Astrocyte (in vitro differentiated cells and primary cell): Measurements from ENCODE around the gene THOC6. TPM values are rescaled to one million over a fixed set of nuclear protein-coding genes. Genes with fewer than 3 reads are reported as not detected.
A peak's percentile ranks its signal among the peaks of the same experiment; 100 is the strongest.

ENCODE experiments used
- DNase-seq: peaks from one replicate; pipeline ENCODE4 v3.0.0-alpha.2; 2010; ENCODE audit warnings: low read depth
- FAIRE-seq: peaks from 2 replicates; lab custom pipeline; 2011; peaks lifted over from hg19 to GRCh38; lab: Jason Lieb, UNC
- H2AFZ ChIP-seq: 2 replicates; pipeline ENCODE4 v1.6.0; 2012; ENCODE audit warnings: low read depth, low read length, inconsistent platforms
- H3K27ac ChIP-seq: 2 replicates; pipeline ENCODE4 v1.5.1; 2011; ENCODE audit warnings: low read depth, low read length, inconsistent platforms
- H3K27me3 ChIP-seq: 2 replicates; pipeline ENCODE4 v1.6.0; 2011; ENCODE audit warnings: low read length, inconsistent platforms; ENCODE audit not compliant: insufficient read depth
- H3K36me3 ChIP-seq: 2 replicates; pipeline ENCODE4 v1.5.1; 2011; ENCODE audit warnings: low read length, inconsistent platforms; ENCODE audit not compliant: insufficient read depth
- H3K4me1 ChIP-seq: 2 replicates; pipeline ENCODE4 v1.5.1; 2011; ENCODE audit warnings: low read length, inconsistent platforms; ENCODE audit not compliant: insufficient read depth
- H3K4me2 ChIP-seq: 2 replicates; pipeline ENCODE4 v1.6.0; 2012; ENCODE audit warnings: low read length, inconsistent platforms
- H3K4me3 ChIP-seq: 2 replicates; pipeline ENCODE4 v1.5.1; 2011; ENCODE audit warnings: low read depth, mild to moderate bottlenecking, low read length, inconsistent platforms; ENCODE audit not compliant: insufficient read depth
- H3K79me2 ChIP-seq: 2 replicates; pipeline ENCODE4 v1.6.0; 2012; ENCODE audit warnings: mild to moderate bottlenecking, low read length, inconsistent platforms; ENCODE audit not compliant: insufficient read depth
- H3K9ac ChIP-seq: 2 replicates; pipeline ENCODE4 v1.6.0; 2012; ENCODE audit warnings: mild to moderate bottlenecking, low read length, inconsistent platforms
- H3K9me3 ChIP-seq: 2 replicates; pipeline ENCODE4 v1.5.1; 2012; ENCODE audit warnings: low read depth, mild to moderate bottlenecking, low read length, inconsistent platforms; ENCODE audit not compliant: insufficient read depth
- H4K20me1 ChIP-seq: 2 replicates; pipeline ENCODE4 v1.6.0; 2012; ENCODE audit warnings: low read length, inconsistent platforms; ENCODE audit not compliant: insufficient read depth
- H3K27ac Mint-ChIP-seq: one replicate; pipeline ENCODE4 v1.8.0; 2021; ENCODE audit warnings: mild to moderate bottlenecking, mixed read lengths; ENCODE audit not compliant: unreplicated experiment
- H3K27me3 Mint-ChIP-seq: one replicate; pipeline ENCODE4 v1.8.0; 2021; ENCODE audit warnings: low read depth, mixed read lengths; ENCODE audit not compliant: unreplicated experiment
- H3K36me3 Mint-ChIP-seq: one replicate; pipeline ENCODE4 v1.8.0; 2021; ENCODE audit warnings: low read depth, mixed read lengths; ENCODE audit not compliant: unreplicated experiment
- H3K4me1 Mint-ChIP-seq: one replicate; pipeline ENCODE4 v1.8.0; 2021; ENCODE audit warnings: low read depth, mixed read lengths; ENCODE audit not compliant: unreplicated experiment
- H3K4me3 Mint-ChIP-seq: one replicate; pipeline ENCODE4 v1.8.0; 2021; ENCODE audit warnings: mild to moderate bottlenecking, moderate library complexity, mixed read lengths; ENCODE audit not compliant: unreplicated experiment
- H3K9me3 Mint-ChIP-seq: one replicate; pipeline ENCODE4 v1.8.0; 2021; ENCODE audit warnings: mild to moderate bottlenecking, mixed read lengths; ENCODE audit not compliant: unreplicated experiment
- CTCF ChIP-seq: IDR thresholded peaks from 2 replicates; pipeline ENCODE4 v1.5.1; 2011; ENCODE audit warnings: low read depth, mild to moderate bottlenecking, inconsistent platforms, low read length, moderate library complexity; ENCODE audit not compliant: insufficient read depth
- EZH2 ChIP-seq: IDR thresholded peaks from 2 replicates; pipeline ENCODE4 v1.6.1; 2012; ENCODE audit warnings: mild to moderate bottlenecking, low read length, inconsistent platforms; ENCODE audit not compliant: insufficient read depth
- total RNA-seq: library from RNA; stranded (reverse); gene quantifications from 2 replicates; pipeline ENCODE4 v1.2.1, GENCODE V29; 2021

THOC6 gene
- total RNA-seq, 1 donor from 2014 or later, result 22.3 TPM

GRCh38 chr16:3012828-3013420 lies 10.9 kb upstream of the THOC6 start, which contains the start of gene CLDN9:
Gene CLDN9 (plus strand): TSS chr16:3012923. CDS start chr16:3013363, 440 bp downstream.
- DNase-seq, result no peak
- Histone ChIP-seq H3K9ac (no peak within 1 kb of the TSS), H3K4me1 (peaks cover 23% of the 10 kb centered on the region), H4K20me1 (peaks cover 5% of the 10 kb centered on the region), H3K27me3 (peaks cover 34% of the 10 kb centered on the region), H2AFZ (no peak within 1 kb of the TSS), H3K9me3 (no peaks in the 10 kb centered on the region), H3K79me2 (no peaks in the 10 kb centered on the region), H3K36me3 (no peaks in the 10 kb centered on the region), H3K4me2 (no peak within 1 kb of the TSS), H3K4me3 (no peak within 1 kb of the TSS), H3K27ac (no peak within 1 kb of the TSS)
- Mint-ChIP-seq H3K36me3 (peaks cover 3% of the 10 kb centered on the region), H3K27ac (no peak within 1 kb of the TSS), H3K9me3 (no peaks in the 10 kb centered on the region), H3K4me3 (no peak within 1 kb of the TSS), H3K4me1 (peaks cover 20% of the 10 kb centered on the region), H3K27me3 (no peaks in the 10 kb centered on the region)
- TF ChIP-seq EZH2 (peak; percentile 84), CTCF (no peak)
- FAIRE-seq, result no peak

- H3K4me3 Mint-ChIP-seq, result no peak overlapping the region
- FAIRE-seq, result no peak
- Histone ChIP-seq H3K79me2 (no peaks in the 10 kb centered on the region), H3K27ac (no peak overlapping the region), H3K9ac (no peak overlapping the region), H3K9me3 (no peaks in the 10 kb centered on the region), H3K27me3 (peaks cover 28% of the 10 kb centered on the region), H2AFZ (no peak overlapping the region), H3K36me3 (no peaks in the 10 kb centered on the region), H3K4me2 (no peak overlapping the region), H4K20me1 (peaks cover 5% of the 10 kb centered on the region), H3K4me1 (peaks cover 22% of the 10 kb centered on the region), H3K4me3 (no peak overlapping the region)
- H3K27ac Mint-ChIP-seq, result no peak overlapping the region
- TF ChIP-seq CTCF, result no peak
- TF ChIP-seq EZH2, result no peak
- no peak for DNase-seq
- H3K4me1 Mint-ChIP-seq, result peaks cover 15% of the 10 kb centered on the region
- H3K9me3 Mint-ChIP-seq, result no peaks in the 10 kb centered on the region
- H3K27me3 Mint-ChIP-seq, result no peaks in the 10 kb centered on the region
- peaks cover 3% of the 10 kb centered on the region for H3K36me3 Mint-ChIP-seq
Observed at GRCh38 chr16:3013491-3013951, 10.3 kb upstream of the THOC6 start.
